Measurements from ENCODE around the gene SPEM3. TPM values are rescaled to one million over a fixed set of nuclear protein-coding genes. Genes with fewer than 3 reads are reported as not detected.

The SPEM3 gene
- total and polyA plus RNA-seq, 2 of the 13 experiments (the other 11 are each of a cell fraction or from before 2014, with no cell fraction given): not detected

- TF ChIP-seq ELF4 (CRISPR knock-in tag; IDR thresholded peaks at IDR 0.05; ENCODE audit: borderline replicate concordance) (peak; percentile 77; the same call in 1 of the 2 replicates), NCOA5 (CRISPR knock-in tag; IDR thresholded peaks at IDR 0.05) (no peak), ISL2 (CRISPR knock-in tag; IDR thresholded peaks at IDR 0.05) (peak; percentile 43; the same call in 1 of the 2 replicates), ZNF850 (CRISPR knock-in tag; conservative IDR thresholded peaks at IDR 0.05) (no peak), YEATS4 (CRISPR knock-in tag; IDR thresholded peaks at IDR 0.05; ENCODE audit: borderline replicate concordance) (no peak; the same call in 1 of the 2 replicates), HNRNPH1 (optimal IDR thresholded peaks at IDR 0.05; ENCODE audit: low read depth, low read length) (no peak), ZNF496 (CRISPR knock-in tag; IDR thresholded peaks at IDR 0.05; ENCODE audit: insufficient replicate concordance) (no peak), ETV6 (CRISPR knock-in tag; conservative IDR thresholded peaks at IDR 0.05) (no peak; the same call in 1 of the 2 replicates), ZNF367 (CRISPR knock-in tag; IDR thresholded peaks at IDR 0.05; ENCODE audit: borderline replicate concordance) (no peak), MEIS2 (CRISPR knock-in tag; IDR thresholded peaks at IDR 0.05) (peak; percentile 54; the same call in 1 of the 2 replicates), ZNF770 (CRISPR knock-in tag; IDR thresholded peaks at IDR 0.05) (no peak), ZNF382 (CRISPR knock-in tag; IDR thresholded peaks at IDR 0.05; ENCODE audit: borderline replicate concordance) (no peak), ZNF816 (CRISPR knock-in tag; IDR thresholded peaks at IDR 0.05; ENCODE audit: borderline replicate concordance) (no peak), XRCC5 (optimal IDR thresholded peaks at IDR 0.05; ENCODE audit: low read length) (peak; percentile 32), HOXA9 (CRISPR knock-in tag; IDR thresholded peaks at IDR 0.05; ENCODE audit: borderline replicate concordance) (no peak), ZFP36L2 (CRISPR knock-in tag; IDR thresholded peaks at IDR 0.05) (no peak), LCORL (IDR thresholded peaks at IDR 0.05) (no peak), LCORL (CRISPR knock-in tag; IDR thresholded peaks at IDR 0.05) (no peak), KAT2B (IDR thresholded peaks at IDR 0.05; ENCODE audit: borderline replicate concordance, low read depth, low read length) (no peak), ZNF230 (CRISPR knock-in tag; IDR thresholded peaks at IDR 0.05) (no peak), WIZ (CRISPR knock-in tag; IDR thresholded peaks at IDR 0.05) (no peak), ZBTB33 (CRISPR knock-in tag; IDR thresholded peaks at IDR 0.05) (0 out of 2 replicates have a peak, but pooled peaks have one; percentile 8)
- TF ChIP-seq, protein P1, sequence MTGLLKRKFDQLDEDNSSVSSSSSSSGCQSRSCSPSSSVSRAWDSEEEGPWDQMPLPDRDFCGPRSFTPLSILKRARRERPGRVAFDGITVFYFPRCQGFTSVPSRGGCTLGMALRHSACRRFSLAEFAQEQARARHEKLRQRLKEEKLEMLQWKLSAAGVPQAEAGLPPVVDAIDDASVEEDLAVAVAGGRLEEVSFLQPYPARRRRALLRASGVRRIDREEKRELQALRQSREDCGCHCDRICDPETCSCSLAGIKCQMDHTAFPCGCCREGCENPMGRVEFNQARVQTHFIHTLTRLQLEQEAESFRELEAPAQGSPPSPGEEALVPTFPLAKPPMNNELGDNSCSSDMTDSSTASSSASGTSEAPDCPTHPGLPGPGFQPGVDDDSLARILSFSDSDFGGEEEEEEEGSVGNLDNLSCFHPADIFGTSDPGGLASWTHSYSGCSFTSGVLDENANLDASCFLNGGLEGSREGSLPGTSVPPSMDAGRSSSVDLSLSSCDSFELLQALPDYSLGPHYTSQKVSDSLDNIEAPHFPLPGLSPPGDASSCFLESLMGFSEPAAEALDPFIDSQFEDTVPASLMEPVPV (CRISPR knock-in tag; IDR thresholded peaks at IDR 0.05): no peak; the same call in 1 of the 2 replicates
- TF ChIP-seq, protein P2, sequence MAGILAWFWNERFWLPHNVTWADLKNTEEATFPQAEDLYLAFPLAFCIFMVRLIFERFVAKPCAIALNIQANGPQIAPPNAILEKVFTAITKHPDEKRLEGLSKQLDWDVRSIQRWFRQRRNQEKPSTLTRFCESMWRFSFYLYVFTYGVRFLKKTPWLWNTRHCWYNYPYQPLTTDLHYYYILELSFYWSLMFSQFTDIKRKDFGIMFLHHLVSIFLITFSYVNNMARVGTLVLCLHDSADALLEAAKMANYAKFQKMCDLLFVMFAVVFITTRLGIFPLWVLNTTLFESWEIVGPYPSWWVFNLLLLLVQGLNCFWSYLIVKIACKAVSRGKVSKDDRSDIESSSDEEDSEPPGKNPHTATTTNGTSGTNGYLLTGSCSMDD (CRISPR knock-in tag; IDR thresholded peaks at IDR 0.05): no peak
These were observed 24.5 kb upstream of the SPEM3 start, which contains the start of gene TMEM256 (continued) for GRCh38 chr17:7403977-7404736.

Measured in HepG2 (cell line).